H9 (cell line): Measurements from ENCODE around the gene ZNF771. TPM values are rescaled to one million over a fixed set of nuclear protein-coding genes. Genes with fewer than 3 reads are reported as not detected.

Source experiments
- DNase-seq: peaks from one replicate; pipeline ENCODE4 v3.0.0-alpha.2; 2017
- H2AFZ ChIP-seq: one replicate; pipeline ENCODE4 v1.6.1; 2013; ENCODE audit warnings: mild to moderate bottlenecking, low read length, control low read depth, moderate library complexity
- H2AK5ac ChIP-seq: 2 replicates; pipeline ENCODE4 v1.6.1; 2013; ENCODE audit warnings: low read length, control low read depth, mixed read lengths; ENCODE audit not compliant: insufficient read length
- H2BK120ac ChIP-seq: one replicate; pipeline ENCODE4 v1.6.1; 2013; ENCODE audit warnings: low read depth, mild to moderate bottlenecking, low read length, control low read depth, inconsistent platforms; ENCODE audit not compliant: poor library complexity, severe bottlenecking
- H2BK12ac ChIP-seq: 2 replicates; pipeline ENCODE4 v1.6.1; 2013; ENCODE audit warnings: low read length, control low read depth, mixed read lengths, low read depth; ENCODE audit not compliant: insufficient read length
- H2BK15ac ChIP-seq: 2 replicates; pipeline ENCODE4 v1.6.1; 2013; ENCODE audit warnings: low read depth, low read length, control low read depth
- H2BK20ac ChIP-seq: one replicate; pipeline ENCODE4 v1.6.1; 2013; ENCODE audit warnings: low read depth, mild to moderate bottlenecking, low read length, control low read depth, inconsistent platforms; ENCODE audit not compliant: poor library complexity, severe bottlenecking
- H2BK5ac ChIP-seq: 2 replicates; pipeline ENCODE4 v1.6.1; 2013; ENCODE audit warnings: low read length, control low read depth, mixed read lengths; ENCODE audit not compliant: insufficient read length
- H3K14ac ChIP-seq: 2 replicates; pipeline ENCODE4 v1.6.1; 2013; ENCODE audit warnings: low read length, control low read depth; ENCODE audit not compliant: insufficient read depth
- H3K18ac ChIP-seq: 2 replicates; pipeline ENCODE4 v1.6.1; 2013; ENCODE audit warnings: low read depth, mild to moderate bottlenecking, mixed read lengths, low read length, control low read depth; ENCODE audit not compliant: insufficient read length
- H3K23ac ChIP-seq: 2 replicates; pipeline ENCODE4 v1.6.1; 2013; ENCODE audit warnings: low read length, control low read depth, mixed read lengths, low read depth; ENCODE audit not compliant: insufficient read length
- H3K23me2 ChIP-seq: 2 replicates; pipeline ENCODE4 v1.6.1; 2013; ENCODE audit warnings: low read depth, mild to moderate bottlenecking, mixed read lengths, low read length, control low read depth; ENCODE audit not compliant: insufficient read length, poor library complexity, severe bottlenecking
- H3K27ac ChIP-seq: 2 replicates; pipeline ENCODE4 v1.5.1; 2013; ENCODE audit warnings: low read length, control low read depth, mixed read lengths, low read depth; ENCODE audit not compliant: insufficient read length
- H3K27me3 ChIP-seq: 2 replicates; pipeline ENCODE4 v1.6.1; 2013; ENCODE audit warnings: low read length, control low read depth, inconsistent platforms; ENCODE audit not compliant: insufficient read depth
- H3K4ac ChIP-seq: 2 replicates; pipeline ENCODE4 v1.6.1; 2013; ENCODE audit warnings: low read depth, mild to moderate bottlenecking, control low read depth, inconsistent platforms, low read length, moderate library complexity
- H3K4me1 ChIP-seq: 2 replicates; pipeline ENCODE4 v1.6.1; 2013; ENCODE audit warnings: low read length, control low read depth, inconsistent platforms; ENCODE audit not compliant: insufficient read depth
- H3K4me2 ChIP-seq: 2 replicates; pipeline ENCODE4 v1.6.1; 2013; ENCODE audit warnings: low read length, control low read depth, mixed read lengths; ENCODE audit not compliant: insufficient read length, insufficient read depth
- H3K56ac ChIP-seq: 2 replicates; pipeline ENCODE4 v1.6.1; 2013; ENCODE audit warnings: low read depth, mild to moderate bottlenecking, mixed read lengths, low read length, control low read depth; ENCODE audit not compliant: insufficient read length
- H3K79me1 ChIP-seq: 2 replicates; pipeline ENCODE4 v1.6.1; 2013; ENCODE audit warnings: low read depth, mild to moderate bottlenecking, moderate library complexity, low read length, control low read depth, inconsistent platforms; ENCODE audit not compliant: insufficient read depth, poor library complexity, severe bottlenecking
- H3K79me2 ChIP-seq: 2 replicates; pipeline ENCODE4 v1.6.1; 2013; ENCODE audit warnings: low read length, control low read depth, inconsistent platforms; ENCODE audit not compliant: insufficient read depth
- H3K9ac ChIP-seq: 2 replicates; pipeline ENCODE4 v1.6.1; 2013; ENCODE audit warnings: low read length, control low read depth, mixed read lengths; ENCODE audit not compliant: insufficient read length; ENCODE audit errors: extremely low read depth
- H3K9me3 ChIP-seq: one replicate; pipeline ENCODE4 v1.6.1; 2013; ENCODE audit warnings: low read depth, low read length, inconsistent platforms; ENCODE audit not compliant: control insufficient read depth
- H3T11ph ChIP-seq: one replicate; pipeline ENCODE4 v1.6.1; 2013; ENCODE audit warnings: mild to moderate bottlenecking, low read length, control low read depth, inconsistent platforms
- H4K20me1 ChIP-seq: one replicate; pipeline ENCODE4 v1.6.1; 2013; ENCODE audit not compliant: control insufficient read depth, insufficient read length, insufficient read depth
- H4K5ac ChIP-seq: 2 replicates; pipeline ENCODE4 v1.6.1; 2013; ENCODE audit warnings: low read depth, mild to moderate bottlenecking, mixed read lengths, low read length, control low read depth; ENCODE audit not compliant: insufficient read length
- H4K8ac ChIP-seq: replicated peaks from 2 replicates; pipeline ENCODE4 v1.6.1; 2013; ENCODE audit warnings: low read length, control low read depth, mixed read lengths, low read depth; ENCODE audit not compliant: insufficient read length
- H4K91ac ChIP-seq: 2 replicates; pipeline ENCODE4 v1.6.1; 2013; ENCODE audit warnings: low read depth, mild to moderate bottlenecking, moderate library complexity, mixed read lengths, low read length, control low read depth; ENCODE audit not compliant: insufficient read length
- H3K27ac Mint-ChIP-seq, 3 experiments: 2 replicates in 2 of 3; 3 replicates in 1 of 3; pipeline ENCODE4 v1.8.0; 2020 to 2021; ENCODE audit warnings: mixed read lengths in 3 of 3, mild to moderate bottlenecking in 1 of 3, moderate library complexity in 1 of 3
- H3K27me3 Mint-ChIP-seq: 2 replicates; pipeline ENCODE4 v1.8.0; 2021; ENCODE audit warnings: low read depth, mild to moderate bottlenecking, moderate library complexity, mixed read lengths
- H3K36me3 Mint-ChIP-seq, 3 experiments: 2 replicates in 2 of 3; 3 replicates in 1 of 3; pipeline ENCODE4 v1.8.0; 2020 to 2021; ENCODE audit warnings: low read depth in 3 of 3, mixed read lengths in 3 of 3; ENCODE audit not compliant: insufficient read depth in 1 of 3
- H3K4me1 Mint-ChIP-seq, 2 experiments: 2 replicates each; pipeline ENCODE4 v1.8.0; 2020; ENCODE audit warnings: mixed read lengths in 2 of 2
- H3K4me3 Mint-ChIP-seq, 2 experiments: 2 replicates in 1 of 2; 3 replicates in 1 of 2; pipeline ENCODE4 v1.8.0; 2020 to 2021; ENCODE audit warnings: mild to moderate bottlenecking in 2 of 2, mixed read lengths in 2 of 2, moderate library complexity in 1 of 2
- H3K9me3 Mint-ChIP-seq, 2 experiments: 2 replicates in 1 of 2; 3 replicates in 1 of 2; pipeline ENCODE4 v1.8.0; 2020; ENCODE audit warnings: mild to moderate bottlenecking in 2 of 2, mixed read lengths in 2 of 2, moderate library complexity in 1 of 2
- CTCF ChIP-seq: fragments of 200-600 bp; sonication (generic); conservative IDR thresholded peaks from 3 replicates; pipeline ENCODE4 v1.8.0; 2021; ENCODE audit warnings: antibody characterized with exemption, mild to moderate bottlenecking
- WGBS: extraction: QIAGEN DNeasy Blood & Tissue Kit; methylation state at CpG from one replicate; pipeline ENCODE4 v1.1.7; 2013; ENCODE audit warnings: missing lambda C conversion rate, low lambda C conversion rate, mixed read lengths; ENCODE audit not compliant: insufficient read length; ENCODE audit errors: extremely low coverage; 5-methylcytosine and 5-hydroxymethylcytosine counted together
- total RNA-seq: library from RNA; stranded (reverse); gene quantifications from 2 replicates; pipeline ENCODE4 v1.2.1, GENCODE V29; 2021

The ZNF771 gene
- total RNA-seq, 1 experiment from 2014 or later: 10.5 TPM

- H3K36me3 Mint-ChIP-seq: peaks cover 16 to 47% (median 39%) of the 10 kb centered on the region in 3 experiments
- no peak for DNase-seq
- H3K9me3 ChIP-seq: no peaks in the 10 kb centered on the region
- H2BK20ac ChIP-seq: no peak overlapping the region
- no peak overlapping the region for H3K9ac ChIP-seq
- H4K5ac ChIP-seq: no peak overlapping the region
- H2BK15ac ChIP-seq: no peak overlapping the region
- H3K4me1 Mint-ChIP-seq: peaks cover 21 to 31% of the 10 kb centered on the region in 2 experiments
- no peaks in the 10 kb centered on the region for H3K27me3 Mint-ChIP-seq
- peaks cover 3% of the 10 kb centered on the region; the same call in 1 of the 2 replicates for H3K79me2 ChIP-seq
- no CpG with 5 or more reads among the region's 28 CpGs for WGBS
- TF ChIP-seq CTCF: no peak
- H3K27ac ChIP-seq: no peak overlapping the region
- no peaks in the 10 kb centered on the region for H3K4me1 ChIP-seq
- no peak overlapping the region for H2AFZ ChIP-seq
- peak overlapping the region in 1 of 3 experiments; percentile 36; a peak in 3 of 7 replicates for H3K27ac Mint-ChIP-seq
- H2BK12ac ChIP-seq: no peak overlapping the region
- H2AK5ac ChIP-seq: no peak overlapping the region
- H2BK120ac ChIP-seq: no peak overlapping the region
- H4K20me1 ChIP-seq: no peaks in the 10 kb centered on the region
- no peak overlapping the region for H3K56ac ChIP-seq
- H3K23me2 ChIP-seq: peaks cover 11% of the 10 kb centered on the region
- H4K8ac ChIP-seq: no peak overlapping the region
- H3K23ac ChIP-seq: no peak overlapping the region
- H3K18ac ChIP-seq: no peak overlapping the region
- no peaks in the 10 kb centered on the region for H3K27me3 ChIP-seq
- no peak overlapping the region for H3K14ac ChIP-seq
- no peak overlapping the region for H3K4me2 ChIP-seq
- H4K91ac ChIP-seq: no peak overlapping the region
- no peak overlapping the region for H3K4ac ChIP-seq
- H3T11ph ChIP-seq: no peak overlapping the region
- H3K9me3 Mint-ChIP-seq: 0 out of 5 replicates have a peak, but pooled peaks cover 0 to 2% of the 10 kb centered on the region in 2 experiments
- H2BK5ac ChIP-seq: no peak overlapping the region
- no peak overlapping the region for H3K4me3 Mint-ChIP-seq
- peaks cover under 1% of the 10 kb centered on the region for H3K79me1 ChIP-seq
Observed at GRCh38 chr16:30358990-30359870, 48.2 kb upstream of the ZNF771 start.
